ENCODE data around the gene TIMM8B.

DNA sequence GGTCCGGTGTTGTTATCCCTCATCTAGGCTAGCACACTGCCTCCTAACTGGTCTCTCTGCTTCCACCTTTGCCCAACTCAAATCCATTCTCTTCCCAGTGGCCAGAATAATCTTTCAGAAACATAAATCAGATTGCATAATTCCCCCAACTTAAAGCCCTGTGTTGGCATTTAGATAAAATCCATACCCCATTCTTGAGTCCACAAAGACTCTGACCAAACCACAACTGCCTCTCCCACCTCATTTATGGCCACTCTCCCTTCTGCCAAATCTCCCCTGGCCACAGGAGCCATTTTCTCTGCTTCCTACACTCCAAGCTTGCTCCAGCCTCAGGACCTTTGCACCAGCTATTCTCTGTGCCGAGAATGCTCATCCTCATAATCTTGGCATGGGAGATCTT, 40.5 kb upstream of the TIMM8B start:
- TF ChIP-seq ZBTB21 (tag by site-specific recombination; IDR thresholded peaks at IDR 0.05) (no peak), ZNF530 (tag by site-specific recombination; IDR thresholded peaks at IDR 0.05; ENCODE audit: low read depth) (no peak), OVOL3 (tag by site-specific recombination; IDR thresholded peaks at IDR 0.05) (no peak), ZNF274 (IDR thresholded peaks at IDR 0.05; ENCODE audit: low read length) (no peak), ZNF274 (tag by site-specific recombination; IDR thresholded peaks at IDR 0.05; ENCODE audit: borderline replicate concordance) (no peak), KLF1 (tag by site-specific recombination; IDR thresholded peaks at IDR 0.05) (no peak), ZNF223 (tag by site-specific recombination; IDR thresholded peaks at IDR 0.05) (no peak), ZNF654 (tag by site-specific recombination; IDR thresholded peaks at IDR 0.05; ENCODE audit: low read depth) (no peak), ZNF138 (tag by site-specific recombination; IDR thresholded peaks at IDR 0.05; ENCODE audit: borderline replicate concordance) (no peak)
- TF ChIP-seq, protein P1, sequence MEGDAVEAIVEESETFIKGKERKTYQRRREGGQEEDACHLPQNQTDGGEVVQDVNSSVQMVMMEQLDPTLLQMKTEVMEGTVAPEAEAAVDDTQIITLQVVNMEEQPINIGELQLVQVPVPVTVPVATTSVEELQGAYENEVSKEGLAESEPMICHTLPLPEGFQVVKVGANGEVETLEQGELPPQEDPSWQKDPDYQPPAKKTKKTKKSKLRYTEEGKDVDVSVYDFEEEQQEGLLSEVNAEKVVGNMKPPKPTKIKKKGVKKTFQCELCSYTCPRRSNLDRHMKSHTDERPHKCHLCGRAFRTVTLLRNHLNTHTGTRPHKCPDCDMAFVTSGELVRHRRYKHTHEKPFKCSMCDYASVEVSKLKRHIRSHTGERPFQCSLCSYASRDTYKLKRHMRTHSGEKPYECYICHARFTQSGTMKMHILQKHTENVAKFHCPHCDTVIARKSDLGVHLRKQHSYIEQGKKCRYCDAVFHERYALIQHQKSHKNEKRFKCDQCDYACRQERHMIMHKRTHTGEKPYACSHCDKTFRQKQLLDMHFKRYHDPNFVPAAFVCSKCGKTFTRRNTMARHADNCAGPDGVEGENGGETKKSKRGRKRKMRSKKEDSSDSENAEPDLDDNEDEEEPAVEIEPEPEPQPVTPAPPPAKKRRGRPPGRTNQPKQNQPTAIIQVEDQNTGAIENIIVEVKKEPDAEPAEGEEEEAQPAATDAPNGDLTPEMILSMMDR (tag by site-specific recombination; IDR thresholded peaks at IDR 0.05) = no peak
- TF ChIP-seq, protein P2, sequence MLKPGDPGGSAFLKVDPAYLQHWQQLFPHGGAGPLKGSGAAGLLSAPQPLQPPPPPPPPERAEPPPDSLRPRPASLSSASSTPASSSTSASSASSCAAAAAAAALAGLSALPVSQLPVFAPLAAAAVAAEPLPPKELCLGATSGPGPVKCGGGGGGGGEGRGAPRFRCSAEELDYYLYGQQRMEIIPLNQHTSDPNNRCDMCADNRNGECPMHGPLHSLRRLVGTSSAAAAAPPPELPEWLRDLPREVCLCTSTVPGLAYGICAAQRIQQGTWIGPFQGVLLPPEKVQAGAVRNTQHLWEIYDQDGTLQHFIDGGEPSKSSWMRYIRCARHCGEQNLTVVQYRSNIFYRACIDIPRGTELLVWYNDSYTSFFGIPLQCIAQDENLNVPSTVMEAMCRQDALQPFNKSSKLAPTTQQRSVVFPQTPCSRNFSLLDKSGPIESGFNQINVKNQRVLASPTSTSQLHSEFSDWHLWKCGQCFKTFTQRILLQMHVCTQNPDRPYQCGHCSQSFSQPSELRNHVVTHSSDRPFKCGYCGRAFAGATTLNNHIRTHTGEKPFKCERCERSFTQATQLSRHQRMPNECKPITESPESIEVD (tag by site-specific recombination; IDR thresholded peaks at IDR 0.05) = no peak
- TF ChIP-seq, protein P3, sequence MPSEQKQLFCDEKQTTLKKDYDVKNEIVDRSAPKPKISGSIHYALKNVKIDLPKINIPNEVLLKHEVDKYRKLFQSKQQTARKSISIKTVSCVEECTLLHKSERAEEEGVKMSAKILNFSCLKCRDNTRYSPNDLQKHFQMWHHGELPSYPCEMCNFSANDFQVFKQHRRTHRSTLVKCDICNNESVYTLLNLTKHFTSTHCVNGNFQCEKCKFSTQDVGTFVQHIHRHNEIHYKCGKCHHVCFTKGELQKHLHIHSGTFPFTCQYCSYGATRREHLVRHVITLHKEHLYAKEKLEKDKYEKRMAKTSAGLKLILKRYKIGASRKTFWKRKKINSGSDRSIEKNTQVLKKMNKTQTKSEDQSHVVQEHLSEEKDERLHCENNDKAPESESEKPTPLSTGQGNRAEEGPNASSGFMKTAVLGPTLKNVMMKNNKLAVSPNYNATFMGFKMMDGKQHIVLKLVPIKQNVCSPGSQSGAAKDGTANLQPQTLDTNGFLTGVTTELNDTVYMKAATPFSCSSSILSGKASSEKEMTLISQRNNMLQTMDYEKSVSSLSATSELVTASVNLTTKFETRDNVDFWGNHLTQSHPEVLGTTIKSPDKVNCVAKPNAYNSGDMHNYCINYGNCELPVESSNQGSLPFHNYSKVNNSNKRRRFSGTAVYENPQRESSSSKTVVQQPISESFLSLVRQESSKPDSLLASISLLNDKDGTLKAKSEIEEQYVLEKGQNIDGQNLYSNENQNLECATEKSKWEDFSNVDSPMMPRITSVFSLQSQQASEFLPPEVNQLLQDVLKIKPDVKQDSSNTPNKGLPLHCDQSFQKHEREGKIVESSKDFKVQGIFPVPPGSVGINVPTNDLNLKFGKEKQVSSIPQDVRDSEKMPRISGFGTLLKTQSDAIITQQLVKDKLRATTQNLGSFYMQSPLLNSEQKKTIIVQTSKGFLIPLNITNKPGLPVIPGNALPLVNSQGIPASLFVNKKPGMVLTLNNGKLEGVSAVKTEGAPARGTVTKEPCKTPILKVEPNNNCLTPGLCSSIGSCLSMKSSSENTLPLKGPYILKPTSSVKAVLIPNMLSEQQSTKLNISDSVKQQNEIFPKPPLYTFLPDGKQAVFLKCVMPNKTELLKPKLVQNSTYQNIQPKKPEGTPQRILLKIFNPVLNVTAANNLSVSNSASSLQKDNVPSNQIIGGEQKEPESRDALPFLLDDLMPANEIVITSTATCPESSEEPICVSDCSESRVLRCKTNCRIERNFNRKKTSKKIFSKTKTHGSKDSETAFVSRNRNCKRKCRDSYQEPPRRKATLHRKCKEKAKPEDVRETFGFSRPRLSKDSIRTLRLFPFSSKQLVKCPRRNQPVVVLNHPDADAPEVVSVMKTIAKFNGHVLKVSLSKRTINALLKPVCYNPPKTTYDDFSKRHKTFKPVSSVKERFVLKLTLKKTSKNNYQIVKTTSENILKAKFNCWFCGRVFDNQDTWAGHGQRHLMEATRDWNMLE (tag by site-specific recombination; conservative IDR thresholded peaks at IDR 0.05; ENCODE audit: low read depth) = no peak
- TF ChIP-seq, protein P4, sequence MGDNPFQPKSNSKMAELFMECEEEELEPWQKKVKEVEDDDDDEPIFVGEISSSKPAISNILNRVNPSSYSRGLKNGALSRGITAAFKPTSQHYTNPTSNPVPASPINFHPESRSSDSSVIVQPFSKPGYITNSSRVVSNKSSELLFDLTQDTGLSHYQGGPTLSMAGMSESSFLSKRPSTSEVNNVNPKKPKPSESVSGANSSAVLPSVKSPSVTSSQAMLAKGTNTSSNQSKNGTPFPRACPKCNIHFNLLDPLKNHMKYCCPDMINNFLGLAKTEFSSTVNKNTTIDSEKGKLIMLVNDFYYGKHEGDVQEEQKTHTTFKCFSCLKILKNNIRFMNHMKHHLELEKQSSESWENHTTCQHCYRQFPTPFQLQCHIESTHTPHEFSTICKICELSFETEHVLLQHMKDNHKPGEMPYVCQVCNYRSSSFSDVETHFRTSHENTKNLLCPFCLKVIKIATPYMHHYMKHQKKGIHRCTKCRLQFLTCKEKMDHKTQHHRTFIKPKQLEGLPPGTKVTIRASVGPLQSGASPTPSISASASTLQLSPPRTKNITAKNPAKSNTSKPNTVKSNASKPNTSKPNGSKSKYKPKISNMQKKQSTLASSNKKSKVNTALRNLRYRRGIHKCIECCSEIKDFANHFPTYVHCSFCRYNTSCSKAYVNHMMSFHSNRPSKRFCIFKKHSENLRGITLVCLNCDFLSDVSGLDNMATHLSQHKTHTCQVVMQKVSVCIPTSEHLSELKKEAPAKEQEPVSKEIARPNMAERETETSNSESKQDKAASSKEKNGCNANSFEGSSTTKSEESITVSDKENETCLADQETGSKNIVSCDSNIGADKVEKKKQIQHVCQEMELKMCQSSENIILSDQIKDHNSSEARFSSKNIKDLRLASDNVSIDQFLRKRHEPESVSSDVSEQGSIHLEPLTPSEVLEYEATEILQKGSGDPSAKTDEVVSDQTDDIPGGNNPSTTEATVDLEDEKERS (tag by site-specific recombination; IDR thresholded peaks at IDR 0.05) = no peak

All from HEK293 (cell line).